Measurements from ENCODE around the gene MPZL3. TPM values are rescaled to one million over a fixed set of nuclear protein-coding genes. Genes with fewer than 3 reads are reported as not detected.

Gene MPZL3
- total RNA-seq, 1 donor from 2014 or later: 1.6 TPM

GRCh38 chr11:118227865-118228785 lies 24.0 kb downstream of the MPZL3 start:
- H3K9me3 Mint-ChIP-seq (ENCODE audit: low read depth): no peaks in the 10 kb centered on the region
- no peak overlapping the region for H3K27ac Mint-ChIP-seq (ENCODE audit: unreplicated experiment)
- H3K4me3 Mint-ChIP-seq (ENCODE audit: unreplicated experiment): no peak overlapping the region
- no peaks in the 10 kb centered on the region for H3K36me3 Mint-ChIP-seq (ENCODE audit: low read depth)
- peaks cover 4% of the 10 kb centered on the region for H3K4me1 Mint-ChIP-seq (ENCODE audit: low read depth)
- TF ChIP-seq CTCF (IDR thresholded peaks at IDR 0.05): no peak
- peaks cover 26% of the 10 kb centered on the region for H3K27me3 Mint-ChIP-seq (ENCODE audit: low read depth)
- DNase-seq (ENCODE audit: low spot score): no peak

- Mint-ChIP-seq H3K9me3 (ENCODE audit: low read depth) (no peaks in the 10 kb centered on the region), H3K4me3 (ENCODE audit: unreplicated experiment) (no peak overlapping the region), H3K36me3 (ENCODE audit: low read depth) (no peaks in the 10 kb centered on the region), H3K27me3 (ENCODE audit: low read depth) (peaks cover 35% of the 10 kb centered on the region), H3K27ac (ENCODE audit: unreplicated experiment) (no peak overlapping the region), H3K4me1 (ENCODE audit: low read depth) (peaks cover 4% of the 10 kb centered on the region)
- no peak for TF ChIP-seq CTCF (IDR thresholded peaks at IDR 0.05)
- no peak for DNase-seq (ENCODE audit: low spot score)
These were observed 25.4 kb downstream of the MPZL3 start for GRCh38 chr11:118226781-118227180.

GRCh38 chr11:118226296-118226695 lies 25.9 kb downstream of the MPZL3 start:
- peaks cover 35% of the 10 kb centered on the region for H3K27me3 Mint-ChIP-seq (ENCODE audit: low read depth)
- no peak overlapping the region for H3K27ac Mint-ChIP-seq (ENCODE audit: unreplicated experiment)
- TF ChIP-seq CTCF (IDR thresholded peaks at IDR 0.05): no peak
- H3K36me3 Mint-ChIP-seq (ENCODE audit: low read depth): no peaks in the 10 kb centered on the region
- no peak for DNase-seq (ENCODE audit: low spot score)
- peaks cover 4% of the 10 kb centered on the region for H3K4me1 Mint-ChIP-seq (ENCODE audit: low read depth)
- H3K9me3 Mint-ChIP-seq (ENCODE audit: low read depth): no peaks in the 10 kb centered on the region
- H3K4me3 Mint-ChIP-seq (ENCODE audit: unreplicated experiment): no peak overlapping the region

- no peak within 1 kb of the TSS for H3K27ac Mint-ChIP-seq (ENCODE audit: unreplicated experiment)
- no peaks in the 10 kb centered on the region for H3K36me3 Mint-ChIP-seq (ENCODE audit: low read depth)
- no peak within 1 kb of the TSS for H3K4me3 Mint-ChIP-seq (ENCODE audit: unreplicated experiment)
- TF ChIP-seq CTCF (IDR thresholded peaks at IDR 0.05): no peak
- no peak for DNase-seq (ENCODE audit: low spot score)
- peaks cover 4% of the 10 kb centered on the region for H3K4me1 Mint-ChIP-seq (ENCODE audit: low read depth)
- H3K27me3 Mint-ChIP-seq (ENCODE audit: low read depth): peaks cover 51% of the 10 kb centered on the region
- H3K9me3 Mint-ChIP-seq (ENCODE audit: low read depth): no peaks in the 10 kb centered on the region
These were observed 27.5 kb downstream of the MPZL3 start, which contains the start of gene JAML for GRCh38 chr11:118224511-118225188. JAML (minus strand) TSS chr11:118225011; CDS start chr11:118214866, 10,145 bp downstream.

GRCh38 chr11:118223992-118224391 lies 28.2 kb downstream of the MPZL3 start:
- H3K36me3 Mint-ChIP-seq (ENCODE audit: low read depth): no peaks in the 10 kb centered on the region
- H3K9me3 Mint-ChIP-seq (ENCODE audit: low read depth): no peaks in the 10 kb centered on the region
- no peak overlapping the region for H3K4me3 Mint-ChIP-seq (ENCODE audit: unreplicated experiment)
- TF ChIP-seq CTCF (IDR thresholded peaks at IDR 0.05): no peak
- no peaks in the 10 kb centered on the region for H3K4me1 Mint-ChIP-seq (ENCODE audit: low read depth)
- H3K27me3 Mint-ChIP-seq (ENCODE audit: low read depth): peaks cover 55% of the 10 kb centered on the region
- no peak overlapping the region for H3K27ac Mint-ChIP-seq (ENCODE audit: unreplicated experiment)
- no peak for DNase-seq (ENCODE audit: low spot score)
